ENCODE measurements around the gene USHBP1. TPM values are rescaled to one million over a fixed set of nuclear protein-coding genes. Genes with fewer than 3 reads are reported as not detected.

The USHBP1 gene
- total and polyA plus RNA-seq, 2 of the 13 experiments (the other 11 are each of a cell fraction or from before 2014, with no cell fraction given) = 0.15 to 1.5 TPM

- TF ChIP-seq ZNF441 (CRISPR knock-in tag; IDR thresholded peaks at IDR 0.05; ENCODE audit: borderline replicate concordance) (peak; percentile 54; the same call in 1 of the 2 replicates), SRSF9 (IDR thresholded peaks at IDR 0.05; ENCODE audit: borderline replicate concordance, insufficient read depth, low read depth, low read length, poor library complexity, severe bottlenecking) (no peak), HMG20B (CRISPR knock-in tag; conservative IDR thresholded peaks at IDR 0.05) (no peak), ZBTB21 (CRISPR knock-in tag; IDR thresholded peaks at IDR 0.05) (0 out of 2 replicates have a peak, but pooled peaks have one; percentile 16), CCAR2 (optimal IDR thresholded peaks at IDR 0.05; ENCODE audit: low read depth, low read length) (no peak), RFXAP (CRISPR knock-in tag; IDR thresholded peaks at IDR 0.05; ENCODE audit: borderline replicate concordance) (no peak; the same call in 1 of the 2 replicates), NFKBIZ (CRISPR knock-in tag; IDR thresholded peaks at IDR 0.05) (peak; percentile 60; the same call in 1 of the 2 replicates), TFDP1 (CRISPR knock-in tag; IDR thresholded peaks at IDR 0.05; ENCODE audit: borderline replicate concordance) (peak; percentile 63; the same call in 1 of the 2 replicates), ZBTB7A (CRISPR knock-in tag; IDR thresholded peaks at IDR 0.05) (0 out of 2 replicates have a peak, but pooled peaks have one; percentile 52), PREB (CRISPR knock-in tag; IDR thresholded peaks at IDR 0.05) (no peak), HCFC1 (IDR thresholded peaks at IDR 0.05; ENCODE audit: low read depth, low read length) (peak; percentile 78), ZNF484 (CRISPR knock-in tag; IDR thresholded peaks at IDR 0.05; ENCODE audit: borderline replicate concordance, low read depth) (no peak), GABPB1 (CRISPR knock-in tag; IDR thresholded peaks at IDR 0.05) (peak; percentile 98), ZFP90 (CRISPR knock-in tag; IDR thresholded peaks at IDR 0.05; ENCODE audit: borderline replicate concordance) (no peak), ARNT2 (CRISPR knock-in tag; IDR thresholded peaks at IDR 0.05; ENCODE audit: low read depth) (0 out of 2 replicates have a peak, but pooled peaks have one; percentile 51), SP5 (CRISPR knock-in tag; IDR thresholded peaks at IDR 0.05; ENCODE audit: borderline replicate concordance, low read depth) (peak; percentile 66; the same call in 1 of the 2 replicates), ZNF136 (CRISPR knock-in tag; IDR thresholded peaks at IDR 0.05; ENCODE audit: low read depth) (no peak), ZNF703 (CRISPR knock-in tag; IDR thresholded peaks at IDR 0.05; ENCODE audit: borderline replicate concordance) (no peak), STAT5B (CRISPR knock-in tag; IDR thresholded peaks at IDR 0.05) (no peak), ZNF678 (CRISPR knock-in tag; IDR thresholded peaks at IDR 0.05) (no peak), EHMT2 (IDR thresholded peaks at IDR 0.05; ENCODE audit: borderline replicate concordance, low read depth, low read length) (no peak), ISL2 (CRISPR knock-in tag; IDR thresholded peaks at IDR 0.05) (peak; percentile 51; the same call in 1 of the 2 replicates), HMG20A (CRISPR knock-in tag; IDR thresholded peaks at IDR 0.05; ENCODE audit: borderline replicate concordance) (no peak), IRX3 (CRISPR knock-in tag; IDR thresholded peaks at IDR 0.05; ENCODE audit: borderline replicate concordance, low read depth) (0 out of 2 replicates have a peak, but pooled peaks have one; percentile 4), ZNF790 (CRISPR knock-in tag; IDR thresholded peaks at IDR 0.05; ENCODE audit: borderline replicate concordance) (0 out of 2 replicates have a peak, but pooled peaks have one; percentile 34), TRIM24 (CRISPR knock-in tag; IDR thresholded peaks at IDR 0.05) (no peak), ZSCAN31 (CRISPR knock-in tag; IDR thresholded peaks at IDR 0.05; ENCODE audit: low read depth) (no peak; the same call in 1 of the 2 replicates), MIER3 (CRISPR knock-in tag; IDR thresholded peaks at IDR 0.05; ENCODE audit: borderline replicate concordance) (peak; percentile 74; the same call in 1 of the 2 replicates), SMAD3 (CRISPR knock-in tag; IDR thresholded peaks at IDR 0.05) (no peak; the same call in 1 of the 2 replicates)
These were observed 49.2 kb downstream of the USHBP1 start, which contains the start of gene USE1 (continued) for GRCh38 chr19:17215127-17215971.

Data from HepG2 (cell line).